Measurements from ENCODE around the gene LSM10. TPM values are rescaled to one million over a fixed set of nuclear protein-coding genes. Genes with fewer than 3 reads are reported as not detected.
A peak's percentile ranks its signal among the peaks of the same experiment; 100 is the strongest.

Gene LSM10
- total RNA-seq (15.9 and 20.6 TPM in 2 replicates), polyA plus RNA-seq (70.7 and 75.7 TPM in 2 replicates)

- H3K27ac ChIP-seq: peak within 1 kb of the TSS; percentile 83
- peak within 1 kb of the TSS; percentile 87 for H3K4me3 ChIP-seq
- peaks cover 5% of the 10 kb centered on the region for H3K4me1 ChIP-seq (ENCODE audit: low read depth)
- H3K9me3 ChIP-seq (ENCODE audit: low read depth): no peaks in the 10 kb centered on the region
- peak; percentile 94 to 97 for DNase-seq (ENCODE audit: low read depth in 1 of 2, low spot score in 1 of 2)
- H3K36me3 ChIP-seq: peaks cover 10% of the 10 kb centered on the region
- TF ChIP-seq CTCF (IDR thresholded peaks at IDR 0.05; ENCODE audit: low read depth, low read length): no peak
- no peaks in the 10 kb centered on the region for H3K27me3 ChIP-seq
These were observed at the start of gene LSM10 for GRCh38 chr1:36397378-36398230. Gene LSM10 (minus strand): TSS chr1:36397908. CDS start chr1:36394129, 3,779 bp downstream.

GRCh38 chr1:36447450-36447849 lies 49.7 kb upstream of the LSM10 start:
- H3K36me3 ChIP-seq: no peaks in the 10 kb centered on the region

GRCh38 chr1:36446746-36447145 lies 49.0 kb upstream of the LSM10 start:
- TF ChIP-seq CTCF (IDR thresholded peaks at IDR 0.05; ENCODE audit: low read depth, low read length): no peak
- Histone ChIP-seq H3K9me3 (ENCODE audit: low read depth) (no peaks in the 10 kb centered on the region), H3K4me3 (no peak overlapping the region)

More at GRCh38 chr1:36447450-36447849, 49.7 kb upstream of the LSM10 start:
- Histone ChIP-seq H3K27me3 (no peaks in the 10 kb centered on the region), H3K4me3 (no peak overlapping the region), H3K4me1 (ENCODE audit: low read depth) (no peaks in the 10 kb centered on the region), H3K9me3 (ENCODE audit: low read depth) (no peaks in the 10 kb centered on the region), H3K27ac (no peak overlapping the region)
- no peak for TF ChIP-seq CTCF (IDR thresholded peaks at IDR 0.05; ENCODE audit: low read depth, low read length)
- DNase-seq (ENCODE audit: low read depth in 1 of 2, low spot score in 1 of 2): no peak

GRCh38 chr1:36446271-36446670 lies 48.6 kb upstream of the LSM10 start:
- Histone ChIP-seq H3K4me1 (ENCODE audit: low read depth) (no peaks in the 10 kb centered on the region), H3K36me3 (no peaks in the 10 kb centered on the region), H3K4me3 (no peak overlapping the region), H3K27ac (no peak overlapping the region), H3K27me3 (no peaks in the 10 kb centered on the region), H3K9me3 (ENCODE audit: low read depth) (no peaks in the 10 kb centered on the region)
- no peak for TF ChIP-seq CTCF (IDR thresholded peaks at IDR 0.05; ENCODE audit: low read depth, low read length)
- DNase-seq (ENCODE audit: low read depth in 1 of 2, low spot score in 1 of 2): peak in 1 of 2 donors; percentile 15

More at GRCh38 chr1:36446746-36447145, 49.0 kb upstream of the LSM10 start:
- H3K4me1 ChIP-seq (ENCODE audit: low read depth): no peaks in the 10 kb centered on the region
- no peaks in the 10 kb centered on the region for H3K36me3 ChIP-seq
- DNase-seq (ENCODE audit: low read depth in 1 of 2, low spot score in 1 of 2): no peak
- no peaks in the 10 kb centered on the region for H3K27me3 ChIP-seq
- H3K27ac ChIP-seq: no peak overlapping the region

- Histone ChIP-seq H3K27me3 (no peaks in the 10 kb centered on the region), H3K36me3 (no peaks in the 10 kb centered on the region), H3K9me3 (ENCODE audit: low read depth) (no peaks in the 10 kb centered on the region), H3K27ac (no peak overlapping the region), H3K4me3 (no peak overlapping the region), H3K4me1 (ENCODE audit: low read depth) (peaks cover 8% of the 10 kb centered on the region)
- no peak for DNase-seq (ENCODE audit: low read depth in 1 of 2, low spot score in 1 of 2)
- no peak for TF ChIP-seq CTCF (IDR thresholded peaks at IDR 0.05; ENCODE audit: low read depth, low read length)
These were observed 45.6 kb upstream of the LSM10 start for GRCh38 chr1:36443297-36443696.

All from cardiac muscle cell (in vitro differentiated cells and primary cell).